VCaP (cell line): ENCODE measurements around the gene ZBTB4.

Source experiments
- H3K27ac ChIP-seq: fragments of 450-650 bp; 2 replicates; pipeline ENCODE4 v1.5.1; 2017
- CTCF ChIP-seq: fragments of 450-650 bp; conservative IDR thresholded peaks from 2 replicates; pipeline ENCODE4 v1.5.1; 2017; ENCODE audit warnings: mild to moderate bottlenecking, moderate library complexity

The ZBTB4 gene

GRCh38 chr17:7448461-7448860 lies 31.0 kb downstream of the ZBTB4 start:
- TF ChIP-seq CTCF: no peak
- no peak overlapping the region for H3K27ac ChIP-seq

- H3K27ac ChIP-seq: no peak overlapping the region
- no peak for TF ChIP-seq CTCF
Measured at GRCh38 chr17:7445619-7445968, 33.8 kb downstream of the ZBTB4 start.

- no peak within 1 kb of the TSS for H3K27ac ChIP-seq
- no peak for TF ChIP-seq CTCF
Measured at GRCh38 chr17:7444682-7445618, 34.5 kb downstream of the ZBTB4 start, which contains the start of gene CHRNB1. Gene CHRNB1 (plus strand): TSS chr17:7445061. CDS start chr17:7445128, 67 bp downstream.

GRCh38 chr17:7443499-7444485 lies 35.6 kb downstream of the ZBTB4 start:
- TF ChIP-seq CTCF: no peak
- no peak overlapping the region for H3K27ac ChIP-seq

GRCh38 chr17:7442142-7442541 lies 37.3 kb downstream of the ZBTB4 start:
- no peak for TF ChIP-seq CTCF
- no peak overlapping the region for H3K27ac ChIP-seq

GRCh38 chr17:7441266-7441665 lies 38.2 kb downstream of the ZBTB4 start:
- no peak for TF ChIP-seq CTCF
- no peak overlapping the region for H3K27ac ChIP-seq

- H3K27ac ChIP-seq: no peak overlapping the region
- TF ChIP-seq CTCF: no peak
Measured at GRCh38 chr17:7440834-7441195, 38.6 kb downstream of the ZBTB4 start.
